ENCODE results near the gene DHX16. TPM values are rescaled to one million over a fixed set of nuclear protein-coding genes. Genes with fewer than 3 reads are reported as not detected.

The DHX16 gene
- total RNA-seq, 4 donors from 2014 or later: 16.0 to 34.5 (median 22.5) TPM

GRCh38 chr6:30703821-30704220, 31.0 kb upstream of the DHX16 start:
- TF ChIP-seq, protein P1, sequence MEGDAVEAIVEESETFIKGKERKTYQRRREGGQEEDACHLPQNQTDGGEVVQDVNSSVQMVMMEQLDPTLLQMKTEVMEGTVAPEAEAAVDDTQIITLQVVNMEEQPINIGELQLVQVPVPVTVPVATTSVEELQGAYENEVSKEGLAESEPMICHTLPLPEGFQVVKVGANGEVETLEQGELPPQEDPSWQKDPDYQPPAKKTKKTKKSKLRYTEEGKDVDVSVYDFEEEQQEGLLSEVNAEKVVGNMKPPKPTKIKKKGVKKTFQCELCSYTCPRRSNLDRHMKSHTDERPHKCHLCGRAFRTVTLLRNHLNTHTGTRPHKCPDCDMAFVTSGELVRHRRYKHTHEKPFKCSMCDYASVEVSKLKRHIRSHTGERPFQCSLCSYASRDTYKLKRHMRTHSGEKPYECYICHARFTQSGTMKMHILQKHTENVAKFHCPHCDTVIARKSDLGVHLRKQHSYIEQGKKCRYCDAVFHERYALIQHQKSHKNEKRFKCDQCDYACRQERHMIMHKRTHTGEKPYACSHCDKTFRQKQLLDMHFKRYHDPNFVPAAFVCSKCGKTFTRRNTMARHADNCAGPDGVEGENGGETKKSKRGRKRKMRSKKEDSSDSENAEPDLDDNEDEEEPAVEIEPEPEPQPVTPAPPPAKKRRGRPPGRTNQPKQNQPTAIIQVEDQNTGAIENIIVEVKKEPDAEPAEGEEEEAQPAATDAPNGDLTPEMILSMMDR (IDR thresholded peaks at IDR 0.05; ENCODE audit: low read depth): no peak

DNA sequence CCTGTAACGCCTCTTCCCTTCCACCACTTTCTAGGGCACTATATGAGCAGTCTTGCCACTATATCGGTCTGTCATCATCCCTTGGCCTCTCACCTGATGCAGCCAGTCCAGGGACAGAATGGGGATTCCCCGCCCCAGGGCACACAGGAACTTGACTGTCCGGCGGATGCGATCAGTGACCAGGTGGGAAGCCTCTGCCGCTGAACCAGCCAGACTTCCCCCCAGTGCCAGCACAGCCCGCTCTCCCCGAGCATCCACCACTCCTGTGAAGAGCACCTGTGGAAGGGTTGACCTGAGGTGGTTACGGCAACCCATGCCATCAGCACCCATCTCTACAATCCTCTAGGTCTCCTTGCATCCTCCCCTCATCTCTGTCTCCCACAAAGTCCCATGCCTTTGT, 30.2 kb upstream of the DHX16 start:
- TF ChIP-seq, protein P1 (IDR thresholded peaks at IDR 0.05; ENCODE audit: low read depth): no peak

GRCh38 chr6:30700340-30700739, 27.5 kb upstream of the DHX16 start:
- TF ChIP-seq, protein P1 (IDR thresholded peaks at IDR 0.05; ENCODE audit: low read depth): no peak

DNA sequence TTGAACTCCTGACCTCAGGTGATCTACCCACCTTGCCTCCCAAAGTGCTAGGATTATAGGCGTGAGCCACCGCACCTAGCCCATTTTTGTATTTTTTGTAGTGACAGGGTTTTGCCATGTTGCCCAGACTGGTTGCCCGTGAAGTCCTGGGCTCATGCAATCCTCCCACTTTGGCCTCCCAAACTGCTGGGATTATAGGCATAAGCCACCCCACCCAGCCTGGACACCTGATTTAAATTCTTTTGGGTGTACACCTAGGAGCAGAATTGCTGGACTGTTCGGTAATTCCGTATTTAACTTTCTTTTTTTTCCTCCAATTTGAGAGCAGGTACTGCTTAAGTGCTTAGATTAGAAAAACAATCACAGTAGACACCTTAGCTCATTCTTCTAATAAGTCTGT, 23.6 kb upstream of the DHX16 start:
- TF ChIP-seq, protein P1 (IDR thresholded peaks at IDR 0.05; ENCODE audit: low read depth): no peak

DNA sequence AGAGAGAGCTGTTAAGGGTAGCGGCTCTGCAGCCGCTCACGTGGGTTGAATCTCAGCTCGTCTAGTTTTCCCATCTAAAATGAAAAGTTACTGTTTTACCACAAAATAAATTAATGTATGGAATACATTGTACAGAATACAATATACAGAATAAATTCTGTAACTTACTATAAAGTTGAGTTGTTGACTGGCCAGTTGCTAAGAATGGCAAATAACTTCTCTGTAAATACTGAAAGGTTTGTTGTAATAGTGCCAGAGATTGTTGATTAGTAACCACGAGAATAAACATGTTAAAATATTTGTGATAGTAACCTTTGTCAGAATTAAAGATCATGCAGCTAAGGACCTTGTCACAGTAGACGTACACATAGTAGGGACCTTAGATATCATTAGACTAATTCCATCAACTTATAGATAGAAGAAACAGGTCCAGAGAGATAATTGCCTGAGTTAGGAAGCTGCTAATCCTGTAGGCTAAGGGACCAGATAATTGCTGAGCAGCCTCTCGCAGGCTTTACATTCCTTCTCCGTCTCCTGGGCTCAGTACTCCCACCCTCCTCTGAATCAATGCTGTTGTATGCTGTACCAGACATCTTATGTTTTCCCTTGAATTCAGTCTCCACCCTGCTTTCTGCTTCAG, 18.5 kb upstream of the DHX16 start:
- TF ChIP-seq, protein P1 (IDR thresholded peaks at IDR 0.05; ENCODE audit: low read depth): no peak

DNA sequence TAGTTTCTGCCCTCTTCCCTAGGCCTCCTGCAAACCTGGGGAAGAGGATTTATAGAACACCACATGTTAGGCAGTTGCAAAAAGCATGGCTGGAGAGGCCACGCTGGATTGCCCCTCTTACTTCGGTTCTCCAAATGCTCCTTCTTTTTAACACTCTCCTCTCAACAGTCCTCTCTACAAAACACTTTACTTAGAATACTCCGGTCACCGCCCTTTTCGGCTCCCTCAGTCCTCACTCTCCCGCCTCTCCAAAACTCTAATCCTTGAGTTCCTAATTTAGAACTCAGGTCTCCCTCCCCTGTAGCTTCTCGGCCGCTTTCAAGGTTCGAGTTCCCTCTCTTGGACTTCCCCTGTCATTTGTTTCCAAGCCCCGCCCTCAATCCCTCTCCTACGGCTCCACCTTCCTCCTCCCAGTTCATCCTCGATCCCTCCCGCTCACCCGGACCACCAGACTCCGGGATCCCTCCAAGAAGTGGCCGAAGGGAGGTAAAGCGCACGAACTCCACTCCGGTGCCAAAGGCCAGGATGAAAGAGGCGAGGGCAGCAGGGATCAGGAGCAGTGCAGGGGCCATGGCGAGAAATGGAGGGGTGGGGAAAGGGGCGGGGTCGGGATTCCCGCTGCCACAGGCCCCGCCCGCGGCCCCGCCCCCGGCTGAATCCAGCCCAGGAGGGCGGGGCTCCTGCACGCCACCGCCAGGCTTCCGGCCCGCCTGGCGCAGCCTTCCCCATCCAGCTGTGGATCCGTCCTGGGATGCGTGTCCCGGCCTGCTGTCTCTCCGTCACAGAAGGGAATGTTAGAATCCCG, 17.8 kb upstream of the DHX16 start, which contains the start of gene NRM:
Gene NRM (minus strand): TSS at position 582 of the 805 bp plus-strand sequence. CDS start 10 bp downstream, at position 572.
- TF ChIP-seq, protein P1 (IDR thresholded peaks at IDR 0.05; ENCODE audit: low read depth): no peak

DNA sequence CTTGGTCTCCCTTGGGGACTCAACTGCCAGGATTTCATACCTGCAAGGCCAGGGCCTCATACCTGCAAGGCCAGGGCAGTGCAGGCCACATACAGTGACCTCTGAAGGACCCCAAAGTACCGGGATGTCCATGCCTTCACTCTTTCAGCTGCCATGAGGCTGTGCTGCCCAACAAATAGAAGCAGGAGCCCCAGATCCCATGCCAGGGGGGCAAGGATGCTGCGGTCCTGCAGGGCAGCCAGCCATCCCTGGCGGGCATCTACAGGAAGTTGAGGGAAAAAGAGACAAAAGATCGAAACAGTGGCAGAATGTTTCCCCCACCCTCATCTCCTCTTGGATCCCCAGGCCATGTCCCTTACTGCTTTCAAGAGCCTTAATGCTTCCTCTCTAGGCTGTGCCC, 17.2 kb upstream of the DHX16 start:
- TF ChIP-seq, protein P1 (IDR thresholded peaks at IDR 0.05; ENCODE audit: low read depth): no peak
